Endodermal cell (in vitro differentiated cells): ENCODE results near the gene RBCK1. TPM values are rescaled to one million over a fixed set of nuclear protein-coding genes. Genes with fewer than 3 reads are reported as not detected.

ENCODE experiments used
- DNase-seq: peaks from one replicate; pipeline ENCODE4 v3.0.0-alpha.2; 2017
- H3K27ac ChIP-seq: 2 replicates; pipeline ENCODE4 v1.5.1; 2013; ENCODE audit warnings: mild to moderate bottlenecking, low read depth, low read length, moderate library complexity
- H3K27me3 ChIP-seq: 2 replicates; pipeline ENCODE4 v1.6.1; 2013; ENCODE audit warnings: mild to moderate bottlenecking, low read length, moderate library complexity; ENCODE audit not compliant: insufficient read depth, control insufficient read depth, poor library complexity, severe bottlenecking
- H3K36me3 ChIP-seq: 2 replicates; pipeline ENCODE4 v1.7.0; 2013; ENCODE audit warnings: mild to moderate bottlenecking, low read length, moderate library complexity; ENCODE audit not compliant: control insufficient read depth, insufficient read depth
- H3K4me1 ChIP-seq: one replicate; pipeline ENCODE4 v1.7.0; 2013; ENCODE audit warnings: low read length; ENCODE audit not compliant: control insufficient read depth, insufficient read depth
- H3K4me3 ChIP-seq: 2 replicates; pipeline ENCODE4 v1.5.1; 2013; ENCODE audit warnings: mild to moderate bottlenecking, low read length, moderate library complexity
- H3K9ac ChIP-seq: 2 replicates; pipeline ENCODE4 v1.6.1; 2013; ENCODE audit warnings: mild to moderate bottlenecking, low read length, moderate library complexity; ENCODE audit not compliant: poor library complexity, severe bottlenecking; ENCODE audit errors: extremely low read depth
- H3K9me3 ChIP-seq: 2 replicates; pipeline ENCODE4 v1.6.1; 2013; ENCODE audit warnings: mild to moderate bottlenecking, low read length, moderate library complexity; ENCODE audit not compliant: control insufficient read depth
- H3K27ac Mint-ChIP-seq: 2 replicates; pipeline ENCODE4 v1.8.0; 2020; ENCODE audit warnings: mixed read lengths
- H3K27me3 Mint-ChIP-seq: 2 replicates; pipeline ENCODE4 v1.8.0; 2021; ENCODE audit warnings: mild to moderate bottlenecking, mixed read lengths; ENCODE audit not compliant: insufficient read depth
- H3K36me3 Mint-ChIP-seq: 2 replicates; pipeline ENCODE4 v1.8.0; 2020; ENCODE audit warnings: low read depth, mixed read lengths
- H3K4me1 Mint-ChIP-seq: 2 replicates; pipeline ENCODE4 v1.8.0; 2020; ENCODE audit warnings: mixed read lengths
- H3K4me3 Mint-ChIP-seq: 2 replicates; pipeline ENCODE4 v1.8.0; 2020; ENCODE audit warnings: mild to moderate bottlenecking, moderate library complexity, mixed read lengths
- H3K9me3 Mint-ChIP-seq: 2 replicates; pipeline ENCODE4 v1.8.0; 2020; ENCODE audit warnings: mild to moderate bottlenecking, mixed read lengths
- CTCF ChIP-seq: fragments of 200-600 bp; sonication (generic); conservative IDR thresholded peaks from 2 replicates; pipeline ENCODE4 v1.5.0; 2021; ENCODE audit warnings: antibody characterized with exemption, mild to moderate bottlenecking
- WGBS, 2 experiments: methylation state at CpG; one replicate each; pipeline versions ENCODE4 v1.1.5 to v1.1.7; 2013; ENCODE audit warnings: missing lambda C conversion rate in 2 of 2, mixed read lengths in 1 of 2; ENCODE audit not compliant: insufficient coverage in 1 of 2, insufficient read length in 1 of 2; 5-methylcytosine and 5-hydroxymethylcytosine counted together
- total RNA-seq, 2 donors: library from RNA; stranded (reverse); fragmentation: NEBNext Ultra II Directional in 1 of 2; extraction: Animal tissue kit (Norgen Biotek cat#: 25700) in 1 of 2; gene quantifications; 2 replicates in 1 of 2; 3 replicates in 1 of 2; pipeline ENCODE4 v1.2.1, GENCODE V29; 2021

The RBCK1 gene
- total RNA-seq, 2 donors from 2014 or later, result 61.7 to 63.7 TPM

- Histone ChIP-seq H3K27me3 (no peaks in the 10 kb centered on the region), H3K4me1 (no peaks in the 10 kb centered on the region), H3K27ac (no peak overlapping the region), H3K36me3 (no peaks in the 10 kb centered on the region), H3K9me3 (peaks cover 10% of the 10 kb centered on the region), H3K4me3 (no peak overlapping the region), H3K9ac (no peak overlapping the region)
- DNase-seq, result no peak
- peaks cover 4% of the 10 kb centered on the region for H3K27me3 Mint-ChIP-seq
- TF ChIP-seq CTCF, result no peak
- H3K36me3 Mint-ChIP-seq, result no peaks in the 10 kb centered on the region
- no peak overlapping the region for H3K27ac Mint-ChIP-seq
- H3K4me3 Mint-ChIP-seq, result no peak overlapping the region
- peaks cover 7% of the 10 kb centered on the region for H3K9me3 Mint-ChIP-seq
- 83 to 100% methylated on average over 1 to 2 of the region's 2 CpGs for WGBS, 2 experiments
- H3K4me1 Mint-ChIP-seq, result no peaks in the 10 kb centered on the region
Observed at GRCh38 chr20:402496-402885, 5.6 kb upstream of the RBCK1 start.

DNA sequence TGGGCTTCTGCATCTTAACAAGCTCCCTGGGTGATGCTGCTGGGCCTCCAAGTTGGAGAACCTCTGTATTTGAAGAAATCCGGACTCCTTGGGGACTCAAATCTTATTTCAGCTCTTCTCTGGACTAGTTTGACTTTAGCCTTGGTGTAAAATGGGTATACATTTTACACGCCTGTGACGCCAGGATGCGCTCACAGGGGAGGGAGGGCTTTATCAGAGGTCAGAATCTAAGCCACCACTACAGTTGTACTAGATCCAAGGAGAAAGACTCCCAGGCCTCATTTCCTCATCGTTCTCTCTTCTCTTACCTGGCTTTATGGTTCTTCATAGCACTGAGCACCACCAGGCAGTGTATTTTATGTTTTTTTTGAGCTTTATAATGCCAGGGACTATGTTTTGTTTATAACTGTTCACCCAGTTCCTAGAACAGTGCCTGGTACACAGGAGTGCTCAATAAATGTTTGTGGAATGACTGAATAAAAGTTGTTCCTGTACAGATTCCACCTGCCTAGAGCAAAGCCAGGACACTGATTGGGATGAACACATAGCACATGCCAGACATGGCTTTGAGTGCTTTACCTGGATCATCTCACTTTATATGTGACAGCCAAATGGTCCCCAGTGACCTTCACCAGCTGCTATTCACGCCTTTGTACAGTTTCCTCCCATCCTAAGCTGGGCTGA, 5.1 kb upstream of the RBCK1 start:
- Histone ChIP-seq H3K27ac (no peak overlapping the region), H3K36me3 (no peaks in the 10 kb centered on the region), H3K9ac (no peak overlapping the region), H3K4me1 (no peaks in the 10 kb centered on the region), H3K9me3 (peaks cover 10% of the 10 kb centered on the region), H3K27me3 (no peaks in the 10 kb centered on the region), H3K4me3 (no peak overlapping the region)
- no peak for DNase-seq
- Mint-ChIP-seq H3K4me3 (no peak overlapping the region), H3K36me3 (no peaks in the 10 kb centered on the region), H3K9me3 (peaks cover 7% of the 10 kb centered on the region), H3K27ac (no peak overlapping the region), H3K4me1 (no peaks in the 10 kb centered on the region), H3K27me3 (peaks cover 4% of the 10 kb centered on the region)
- no peak for TF ChIP-seq CTCF
- 80 to 85% methylated on average over 3 to 6 of the region's 6 CpGs for WGBS, 2 experiments

- no peak for TF ChIP-seq CTCF
- Mint-ChIP-seq H3K27ac (no peak overlapping the region), H3K4me1 (no peaks in the 10 kb centered on the region), H3K27me3 (peaks cover 4% of the 10 kb centered on the region), H3K9me3 (peaks cover 7% of the 10 kb centered on the region), H3K4me3 (no peak overlapping the region), H3K36me3 (no peaks in the 10 kb centered on the region)
- Histone ChIP-seq H3K9me3 (peaks cover 10% of the 10 kb centered on the region), H3K27me3 (no peaks in the 10 kb centered on the region), H3K36me3 (no peaks in the 10 kb centered on the region), H3K27ac (no peak overlapping the region), H3K9ac (no peak overlapping the region), H3K4me3 (no peak overlapping the region), H3K4me1 (no peaks in the 10 kb centered on the region)
- DNase-seq, result no peak
- 88 to 95% methylated on average over 1 to 3 of the region's 3 CpGs for WGBS, 2 experiments
Observed at GRCh38 chr20:403582-403957, 4.5 kb upstream of the RBCK1 start.
